BLaER1 treated with 17β-estradiol and CSF1 and Interleukin-3, amounts not matched to agents 10 nM and 100 nM (cell line): ENCODE results near the gene CAV3.

Source experiments
- H3K27ac ChIP-seq, 11 experiments: shearing (Covaris generic); formaldehyde crosslinking; 2 replicates each; pipeline ENCODE4 v1.8.1; 2022
- H3K27me3 ChIP-seq, 11 experiments: shearing (Covaris generic); formaldehyde crosslinking; 2 replicates each; pipeline ENCODE4 v1.8.1; 2022
- H3K36me3 ChIP-seq, 11 experiments: shearing (Covaris generic); formaldehyde crosslinking; 2 replicates each; pipeline ENCODE4 v1.8.1; 2022
- H3K4me1 ChIP-seq, 10 experiments: shearing (Covaris generic); formaldehyde crosslinking; 2 replicates each; pipeline ENCODE4 v1.8.1; 2022
- H3K4me2 ChIP-seq, 11 experiments: shearing (Covaris generic); formaldehyde crosslinking; 2 replicates each; pipeline ENCODE4 v1.8.1; 2022
- H3K4me3 ChIP-seq, 10 experiments: shearing (Covaris generic); formaldehyde crosslinking; 2 replicates each; pipeline ENCODE4 v1.8.1; 2022
- H3K9ac ChIP-seq, 11 experiments: shearing (Covaris generic); formaldehyde crosslinking; 2 replicates each; pipeline ENCODE4 v1.8.1; 2022
- H3K9me3 ChIP-seq, 11 experiments: shearing (Covaris generic); formaldehyde crosslinking; replicated peaks in 1 of 11; 2 replicates each; pipeline ENCODE4 v1.8.1; 2022
- H4K20me1 ChIP-seq, 11 experiments: shearing (Covaris generic); formaldehyde crosslinking; 2 replicates each; pipeline ENCODE4 v1.8.1; 2022
- Cebpa-rat ChIP-seq, 11 experiments: shearing (Covaris generic); IDR thresholded peaks; 2 replicates each; pipeline ENCODE4 v1.8.1; 2022

CAV3 gene

GRCh38 chr3:8764528-8764927 is 30.9 kb downstream of the CAV3 start:
- Histone ChIP-seq H3K36me3 (peaks cover 0 to 14% (median 6%) of the 10 kb centered on the region in 11 experiments; a peak in 7 of 22 replicates), H4K20me1 (no peaks in the 10 kb centered on the region), H3K27me3 (peaks cover 0 to 12% (median 10%) of the 10 kb centered on the region in 11 experiments; a peak in 14 of 22 replicates)

GRCh38 chr3:8765528-8765927 is 31.9 kb downstream of the CAV3 start:
- Histone ChIP-seq H3K27ac (no peak overlapping the region), H3K36me3 (peaks cover 0 to 14% (median 6%) of the 10 kb centered on the region in 11 experiments; a peak in 7 of 22 replicates), H3K4me1 (peaks cover 0 to 17% (median 6%) of the 10 kb centered on the region in 10 experiments; a peak in 8 of 20 replicates), H3K9me3 (peaks cover 20 to 27% (median 23%) of the 10 kb centered on the region in 11 experiments), H3K9ac (no peak overlapping the region), H4K20me1 (no peaks in the 10 kb centered on the region), H3K27me3 (peaks cover 0 to 12% (median 10%) of the 10 kb centered on the region in 11 experiments; a peak in 14 of 22 replicates), H3K4me3 (no peak overlapping the region), H3K4me2 (peak overlapping the region in 5 of 11 experiments; percentile 11 to 49 (median 24); a peak in 7 of 22 replicates)
- no peak for TF ChIP-seq Cebpa-rat (IDR thresholded peaks at IDR 0.05)

More at GRCh38 chr3:8764528-8764927, 30.9 kb downstream of the CAV3 start:
- H3K27ac ChIP-seq, result no peak overlapping the region
- H3K4me2 ChIP-seq, result no peak overlapping the region
- peaks cover 0 to 17% (median 6%) of the 10 kb centered on the region in 10 experiments; a peak in 8 of 20 replicates for H3K4me1 ChIP-seq
- no peak for TF ChIP-seq Cebpa-rat (IDR thresholded peaks at IDR 0.05)
- peaks cover 20 to 26% (median 23%) of the 10 kb centered on the region in 11 experiments for H3K9me3 ChIP-seq
- H3K9ac ChIP-seq, result no peak overlapping the region
- no peak overlapping the region for H3K4me3 ChIP-seq

GRCh38 chr3:8766148-8766547 is 32.5 kb downstream of the CAV3 start:
- peaks cover 0 to 17% (median 6%) of the 10 kb centered on the region in 10 experiments; a peak in 8 of 20 replicates for H3K4me1 ChIP-seq
- no peak overlapping the region for H3K4me3 ChIP-seq
- peaks cover 20 to 27% (median 23%) of the 10 kb centered on the region in 11 experiments for H3K9me3 ChIP-seq
- peaks cover 0 to 12% (median 10%) of the 10 kb centered on the region in 11 experiments; a peak in 14 of 22 replicates for H3K27me3 ChIP-seq
- H3K9ac ChIP-seq, result no peak overlapping the region
- no peaks in the 10 kb centered on the region for H4K20me1 ChIP-seq
- H3K27ac ChIP-seq, result no peak overlapping the region
- TF ChIP-seq Cebpa-rat (IDR thresholded peaks at IDR 0.05), result no peak
- H3K4me2 ChIP-seq, result peak overlapping the region in 5 of 11 experiments; percentile 16 to 49 (median 26); a peak in 9 of 22 replicates
- peaks cover 0 to 14% (median 6%) of the 10 kb centered on the region in 11 experiments; a peak in 7 of 22 replicates for H3K36me3 ChIP-seq

GRCh38 chr3:8767256-8767666 is 33.7 kb downstream of the CAV3 start:
- Histone ChIP-seq H3K9ac (no peak overlapping the region), H4K20me1 (no peaks in the 10 kb centered on the region), H3K27me3 (peaks cover 0 to 12% (median 10%) of the 10 kb centered on the region in 11 experiments; a peak in 14 of 22 replicates), H3K4me2 (no peak overlapping the region), H3K9me3 (peaks cover 20 to 27% (median 23%) of the 10 kb centered on the region in 11 experiments), H3K36me3 (peaks cover 0 to 14% (median 6%) of the 10 kb centered on the region in 11 experiments; a peak in 7 of 22 replicates), H3K4me3 (no peak overlapping the region), H3K27ac (no peak overlapping the region), H3K4me1 (peaks cover 0 to 17% (median 6%) of the 10 kb centered on the region in 10 experiments; a peak in 8 of 20 replicates)
- TF ChIP-seq Cebpa-rat (IDR thresholded peaks at IDR 0.05), result no peak

GRCh38 chr3:8767667-8768363 is 34.2 kb downstream of the CAV3 start:
- no peak overlapping the region for H3K27ac ChIP-seq
- no peak overlapping the region for H3K4me2 ChIP-seq
- no peak overlapping the region for H3K9ac ChIP-seq
- no peak for TF ChIP-seq Cebpa-rat (IDR thresholded peaks at IDR 0.05)
- H3K4me3 ChIP-seq, result 0 out of 20 replicates have a peak overlapping the region, but pooled peaks of 1 of the 10 experiments have one; percentile 14
- peaks cover 20 to 27% (median 23%) of the 10 kb centered on the region in 11 experiments for H3K9me3 ChIP-seq
- peaks cover 0 to 14% (median 6%) of the 10 kb centered on the region in 11 experiments; a peak in 7 of 22 replicates for H3K36me3 ChIP-seq
- H4K20me1 ChIP-seq, result no peaks in the 10 kb centered on the region
- H3K4me1 ChIP-seq, result peaks cover 0 to 17% (median 6%) of the 10 kb centered on the region in 10 experiments; a peak in 8 of 20 replicates
- peaks cover 0 to 12% (median 10%) of the 10 kb centered on the region in 11 experiments; a peak in 14 of 22 replicates for H3K27me3 ChIP-seq

GRCh38 chr3:8768364-8769087 is 34.9 kb downstream of the CAV3 start:
- Histone ChIP-seq H3K4me2 (peak overlapping the region in 3 of 11 experiments; percentile 34 to 68 (median 40); a peak in 5 of 22 replicates), H3K27me3 (peaks cover 0 to 12% (median 10%) of the 10 kb centered on the region in 11 experiments; a peak in 14 of 22 replicates), H3K36me3 (peaks cover 0 to 14% (median 6%) of the 10 kb centered on the region in 11 experiments; a peak in 7 of 22 replicates), H3K4me3 (0 out of 20 replicates have a peak overlapping the region, but pooled peaks of 1 of the 10 experiments have one; percentile 14), H3K9me3 (peaks cover 20 to 27% (median 23%) of the 10 kb centered on the region in 11 experiments), H4K20me1 (no peaks in the 10 kb centered on the region), H3K27ac (no peak overlapping the region), H3K9ac (no peak overlapping the region), H3K4me1 (peaks cover 0 to 17% (median 6%) of the 10 kb centered on the region in 10 experiments; a peak in 8 of 20 replicates)
- TF ChIP-seq Cebpa-rat (IDR thresholded peaks at IDR 0.05), result no peak

GRCh38 chr3:8769088-8769822 is 35.7 kb downstream of the CAV3 start, which contains the start of gene OXTR:
Gene OXTR, minus strand, starts transcription at chr3:8769613. Its CDS starts 1,426 bp downstream, at chr3:8768187.
- Histone ChIP-seq H3K4me1 (peaks cover 0 to 17% (median 6%) of the 10 kb centered on the region in 10 experiments; a peak in 8 of 20 replicates), H3K9ac (no peak within 1 kb of the TSS), H4K20me1 (no peaks in the 10 kb centered on the region), H3K4me2 (peak within 1 kb of the TSS in 7 of 11 experiments; percentile 7 to 68 (median 33); a peak in 9 of 22 replicates), H3K9me3 (peaks cover 20 to 27% (median 23%) of the 10 kb centered on the region in 11 experiments), H3K4me3 (peak within 1 kb of the TSS in 2 of 10 experiments; percentile 14; a peak in 1 of 20 replicates), H3K36me3 (peaks cover 0 to 14% (median 6%) of the 10 kb centered on the region in 11 experiments; a peak in 7 of 22 replicates), H3K27ac (no peak within 1 kb of the TSS), H3K27me3 (peaks cover 0 to 12% (median 10%) of the 10 kb centered on the region in 11 experiments; a peak in 14 of 22 replicates)
- no peak for TF ChIP-seq Cebpa-rat (IDR thresholded peaks at IDR 0.05)
